Body of pancreas (tissue), 4 donors: ENCODE data around the gene COX4I2. TPM values are rescaled to one million over a fixed set of nuclear protein-coding genes. Genes with fewer than 3 reads are reported as not detected.
A peak's percentile ranks its signal among the peaks of the same experiment; 100 is the strongest.

Source experiments
- ATAC-seq: fragments of 150-250 bp; one replicate; pipeline ENCODE4 v1.9.1; 2016
- DNase-seq, 4 donors: peaks; one replicate each; pipeline ENCODE4 v3.0.0-alpha.2; 2019
- H3K27ac ChIP-seq, 4 donors: fragments of 200-600 bp; sonication (generic); 1 replicate in 3 of 4; 2 replicates in 1 of 4; pipeline versions ENCODE4 v1.5.1 to v1.6.1; 2016 to 2019; ENCODE audit warnings: mild to moderate bottlenecking in 1 of 4, mixed read lengths in 1 of 4, moderate library complexity in 1 of 4
- H3K27me3 ChIP-seq, 2 donors: fragments of 200-600 bp; sonication (generic); one replicate each; pipeline ENCODE4 v1.6.0; 2016; ENCODE audit warnings: mild to moderate bottlenecking in 1 of 2
- H3K36me3 ChIP-seq, 2 donors: fragments of 200-600 bp; sonication (generic); replicated peaks in 1 of 2; 2 replicates each; pipeline ENCODE4 v1.5.1; 2016; ENCODE audit warnings: low read depth in 2 of 2; ENCODE audit not compliant: insufficient read depth in 1 of 2
- H3K4me1 ChIP-seq: fragments of 200-600 bp; sonication (generic); one replicate; pipeline ENCODE4 v1.6.0; 2016
- H3K4me3 ChIP-seq, 2 donors: fragments of 200-600 bp; sonication (generic); 1 replicate in 1 of 2; 2 replicates in 1 of 2; pipeline ENCODE4 v1.5.1; 2016 to 2019
- H3K9me3 ChIP-seq, 3 donors: fragments of 200-600 bp; sonication (generic); 1 replicate in 2 of 3; 2 replicates in 1 of 3; pipeline ENCODE4 v1.5.1; 2016
- POLR2A ChIP-seq, 3 donors: fragments of 450-650 bp; IDR thresholded peaks; one replicate each; pipeline ENCODE4 v1.6.1; 2016; ENCODE audit warnings: antibody characterized with exemption in 3 of 3, mild to moderate bottlenecking in 2 of 3
- WGBS, 2 donors: methylation state at CpG; one replicate each; pipeline ENCODE4 v1.1.5; 2017; 5-methylcytosine and 5-hydroxymethylcytosine counted together
- intact Hi-C: fragments of 100-400 bp; cut with DNase I; formaldehyde crosslinking; loops from one replicate; pipeline ENCODE4 v1.15.1; 2023
- microRNA-seq, 2 donors: library from miRNA; unstranded; fragments of <30 nt; microRNA quantifications; one replicate each; pipeline ENCODE4, GENCODE V29; 2016; ENCODE audit warnings: borderline number of aligned reads in 2 of 2, borderline replicate concordance in 2 of 2
- small RNA-seq: library from RNA; depleted of rRNA; stranded (forward); fragments of <200 nt; gene quantifications from one replicate; pipeline ENCODE3, GENCODE V24; 2016
- total RNA-seq, 2 donors: library from RNA; depleted of rRNA; stranded (reverse); fragments of >200 nt; gene quantifications; one replicate each; pipeline ENCODE4 v1.1.0, GENCODE V29; 2016
- TF ChIP-seq, protein P1 (sequence below), 7 experiments: fragments of 450-650 bp in 4 of 7; fragments of 200-600 bp in 3 of 7; sonication (generic) in 3 of 7; IDR thresholded peaks; one replicate each; pipeline ENCODE4 v1.5.1; 2016 to 2019; ENCODE audit warnings: antibody characterized with exemption in 7 of 7

COX4I2 gene
- total RNA-seq, 2 donors from 2014 or later: not detected

DNA sequence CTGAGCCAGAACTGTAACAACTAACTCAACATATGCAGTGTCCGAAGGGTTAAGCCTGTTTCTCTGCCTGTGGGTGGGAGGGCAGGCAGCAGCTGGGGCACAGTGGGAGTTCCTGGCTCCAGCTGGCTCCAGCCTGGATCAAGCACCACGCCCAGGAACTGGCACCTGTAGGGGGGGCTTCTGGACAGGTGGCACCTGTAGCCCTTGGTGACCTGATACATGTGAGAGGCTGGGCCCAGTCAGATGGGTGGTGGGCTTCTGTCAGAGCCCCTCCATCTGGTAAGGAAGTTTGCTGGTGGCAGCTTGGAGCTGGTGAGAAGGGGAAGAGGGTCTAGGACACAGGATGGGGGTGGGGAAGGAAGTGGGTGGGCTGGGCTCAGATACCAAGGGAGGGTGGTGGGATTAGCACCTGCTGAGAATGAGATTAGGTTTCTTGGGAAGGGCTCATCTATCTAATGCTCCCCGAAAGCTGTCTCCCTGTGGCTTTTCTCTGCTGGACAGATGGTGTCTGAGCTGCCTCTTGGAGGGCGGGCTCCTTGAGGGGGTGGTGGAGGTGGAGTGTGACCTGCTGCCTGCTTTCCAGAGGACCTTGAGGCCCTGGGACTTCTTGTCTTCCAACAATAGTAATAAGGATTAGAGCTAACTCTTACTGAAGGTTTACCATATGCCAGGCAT lies 56.4 kb downstream of the COX4I2 start:
- Histone ChIP-seq H3K36me3 (no peaks in the 10 kb centered on the region), H3K4me3 (no peak overlapping the region), H3K4me1 (peaks cover 66% of the 10 kb centered on the region), H3K27me3 (no peaks in the 10 kb centered on the region), H3K27ac (peak overlapping the region in 3 of 4 donors; percentile 38 to 94 (median 82)), H3K9me3 (no peaks in the 10 kb centered on the region)
- no peak for DNase-seq
- 82 to 85% methylated on average over 3 to 4 of the region's 4 CpGs for WGBS, 2 donors
- no peak for TF ChIP-seq POLR2A (IDR thresholded peaks at IDR 0.05)
- TF ChIP-seq, protein P1, sequence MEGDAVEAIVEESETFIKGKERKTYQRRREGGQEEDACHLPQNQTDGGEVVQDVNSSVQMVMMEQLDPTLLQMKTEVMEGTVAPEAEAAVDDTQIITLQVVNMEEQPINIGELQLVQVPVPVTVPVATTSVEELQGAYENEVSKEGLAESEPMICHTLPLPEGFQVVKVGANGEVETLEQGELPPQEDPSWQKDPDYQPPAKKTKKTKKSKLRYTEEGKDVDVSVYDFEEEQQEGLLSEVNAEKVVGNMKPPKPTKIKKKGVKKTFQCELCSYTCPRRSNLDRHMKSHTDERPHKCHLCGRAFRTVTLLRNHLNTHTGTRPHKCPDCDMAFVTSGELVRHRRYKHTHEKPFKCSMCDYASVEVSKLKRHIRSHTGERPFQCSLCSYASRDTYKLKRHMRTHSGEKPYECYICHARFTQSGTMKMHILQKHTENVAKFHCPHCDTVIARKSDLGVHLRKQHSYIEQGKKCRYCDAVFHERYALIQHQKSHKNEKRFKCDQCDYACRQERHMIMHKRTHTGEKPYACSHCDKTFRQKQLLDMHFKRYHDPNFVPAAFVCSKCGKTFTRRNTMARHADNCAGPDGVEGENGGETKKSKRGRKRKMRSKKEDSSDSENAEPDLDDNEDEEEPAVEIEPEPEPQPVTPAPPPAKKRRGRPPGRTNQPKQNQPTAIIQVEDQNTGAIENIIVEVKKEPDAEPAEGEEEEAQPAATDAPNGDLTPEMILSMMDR (IDR thresholded peaks at IDR 0.05): no peak
- intact Hi-C loops: no loop called here
- no peak for ATAC-seq

Small RNAs within 50 kb of the gene (microRNA-seq; reads per million reads assigned to microRNA genes)
- 0 to 0.45 reads per million in 2 donors for gene MIR3193

Small RNAs within 50 kb of the gene (small RNA-seq; reads per million reads assigned to genes)
- gene MIR3193: not detected

Other genes starting within 250 kb of the COX4I2 start
- gene DEFB119, start 247.3 kb upstream of the COX4I2 start, total RNA-seq: not detected
- gene DEFB121, start 231.7 kb upstream of the COX4I2 start, total RNA-seq: not detected
- gene DEFB123, start 197.3 kb upstream of the COX4I2 start, total RNA-seq: not detected
- gene DEFB124, start 162.8 kb upstream of the COX4I2 start, total RNA-seq: not detected
- gene REM1, start 162.6 kb upstream of the COX4I2 start, total RNA-seq: 1 to 10 TPM in 1 of 2 donors, under 1 TPM in 1; 0.66 to 1.0 TPM
- 10 to 100 TPM; 73.2 to 79.4 TPM for gene HM13, start 123.5 kb upstream of the COX4I2 start, total RNA-seq
- gene ID1, start 32.6 kb upstream of the COX4I2 start, total RNA-seq: 100 to 1,000 TPM; 169 to 245 TPM
- 100 to 1,000 TPM in 1 of 2 donors, 10 to 100 TPM in 1; 96.2 to 103 TPM for gene BCL2L1, start 85.0 kb downstream of the COX4I2 start, total RNA-seq
- not detected for gene TPX2, start 101.4 kb downstream of the COX4I2 start, total RNA-seq
- gene MYLK2, start 181.4 kb downstream of the COX4I2 start, total RNA-seq: 1 to 10 TPM; 4.9 to 9.3 TPM
- 1 to 10 TPM in 1 of 2 donors, not detected in 1; 3.0 TPM for gene FOXS1, start 207.7 kb downstream of the COX4I2 start, total RNA-seq
- gene DUSP15, start 232.6 kb downstream of the COX4I2 start, total RNA-seq: 1 to 10 TPM; 2.9 to 3.6 TPM
- under 1 TPM; 0.52 to 0.99 TPM for gene TTLL9, start 232.7 kb downstream of the COX4I2 start, total RNA-seq